Thyroid gland (tissue), 4 donors: ENCODE data around the gene BTNL8. TPM values are rescaled to one million over a fixed set of nuclear protein-coding genes. Genes with fewer than 3 reads are reported as not detected.

Source experiments
- DNase-seq, 2 donors: peaks; one replicate each; pipeline ENCODE4 v3.0.0-alpha.2; 2019
- H3K27ac ChIP-seq, 3 donors: fragments of 200-600 bp; sonication (generic); 1 replicate in 2 of 3; 2 replicates in 1 of 3; pipeline ENCODE4 v1.5.1; 2016 to 2019; ENCODE audit warnings: mild to moderate bottlenecking in 1 of 3, moderate library complexity in 1 of 3
- H3K27me3 ChIP-seq: fragments of 200-600 bp; sonication (generic); one replicate; pipeline ENCODE4 v1.5.1; 2019
- H3K36me3 ChIP-seq, 2 donors: fragments of 200-600 bp; sonication (generic); one replicate each; pipeline ENCODE4 v1.5.1; 2016 to 2019
- H3K4me1 ChIP-seq, 2 donors: fragments of 200-600 bp; sonication (generic); one replicate each; pipeline ENCODE4 v1.5.1; 2017 to 2019
- H3K4me3 ChIP-seq, 3 donors: fragments of 200-600 bp; sonication (generic); replicated peaks in 1 of 3; 1 replicate in 2 of 3; 2 replicates in 1 of 3; pipeline ENCODE4 v1.5.1; 2016; ENCODE audit warnings: mild to moderate bottlenecking in 1 of 3
- H3K9me3 ChIP-seq: fragments of 200-600 bp; sonication (generic); one replicate; pipeline ENCODE4 v1.5.1; 2017
- CTCF ChIP-seq, 6 experiments: fragments of 200-600 bp in 3 of 6; fragments of 450-650 bp in 3 of 6; sonication (generic) in 3 of 6; IDR thresholded peaks; one replicate each; pipeline ENCODE4 v1.5.1; 2016 to 2019; ENCODE audit warnings: antibody characterized with exemption in 6 of 6, mild to moderate bottlenecking in 2 of 6, inconsistent platforms in 1 of 6, moderate library complexity in 1 of 6
- POLR2A ChIP-seq, 2 donors: fragments of 450-650 bp; IDR thresholded peaks; one replicate each; pipeline ENCODE4 v1.6.1; 2017; ENCODE audit warnings: antibody characterized with exemption in 2 of 2, mild to moderate bottlenecking in 2 of 2, moderate library complexity in 1 of 2
- WGBS, 2 donors: methylation state at CpG; one replicate each; pipeline ENCODE4 v1.1.5; 2017; 5-methylcytosine and 5-hydroxymethylcytosine counted together
- intact Hi-C: fragments of 100-400 bp; cut with DNase I; formaldehyde crosslinking; loops from one replicate; pipeline ENCODE4 v1.15.1; 2023
- total RNA-seq, 4 donors: library from RNA; depleted of rRNA; stranded (reverse); fragments of >200 nt; gene quantifications; one replicate each; pipeline ENCODE4 v1.2.3, GENCODE V29; 2016

BTNL8 gene
- total RNA-seq = 1 to 10 TPM in 3 of 4 donors, under 1 TPM in 1; 0.89 to 7.1 (median 2.8) TPM

- Histone ChIP-seq H3K9me3 (no peaks in the 10 kb centered on the region), H3K27me3 (no peaks in the 10 kb centered on the region)
- 94 to 96% methylated on average over 9 of the region's 9 CpGs for WGBS, 2 donors
These were observed at the start of gene BTNL8 for GRCh38 chr5:180898621-180899246. TSS of gene BTNL8 (plus strand) at chr5:180899159. CDS start at chr5:180899311, 152 bp downstream.

GRCh38 chr5:180849827-180850226 lies 49.1 kb upstream of the BTNL8 start:
- Histone ChIP-seq H3K27ac (no peak overlapping the region), H3K36me3 (peaks cover 30 to 32% of the 10 kb centered on the region in 2 donors), H3K4me1 (no peaks in the 10 kb centered on the region), H3K4me3 (no peak overlapping the region), H3K9me3 (no peaks in the 10 kb centered on the region), H3K27me3 (no peaks in the 10 kb centered on the region)
- no peak for DNase-seq
- TF ChIP-seq CTCF (IDR thresholded peaks at IDR 0.05) (no peak), POLR2A (IDR thresholded peaks at IDR 0.05) (no peak)
- intact Hi-C loops = no loop called here
- 95 to 98% methylated on average over 4 of the region's 4 CpGs for WGBS, 2 donors

More at GRCh38 chr5:180898621-180899246, at the start of gene BTNL8:
- Histone ChIP-seq H3K36me3 (no peaks in the 10 kb centered on the region), H3K4me3 (no peak within 1 kb of the TSS), H3K4me1 (no peaks in the 10 kb centered on the region), H3K27ac (no peak within 1 kb of the TSS)
- TF ChIP-seq CTCF (IDR thresholded peaks at IDR 0.05) (no peak), POLR2A (IDR thresholded peaks at IDR 0.05) (no peak)
- intact Hi-C loops = no loop called here
- DNase-seq = no peak

GRCh38 chr5:180850434-180851078 lies 48.4 kb upstream of the BTNL8 start:
- Histone ChIP-seq H3K27me3 (no peaks in the 10 kb centered on the region), H3K4me3 (no peak overlapping the region), H3K9me3 (no peaks in the 10 kb centered on the region), H3K36me3 (peaks cover 30 to 32% of the 10 kb centered on the region in 2 donors), H3K27ac (no peak overlapping the region), H3K4me1 (peaks cover 6 to 7% of the 10 kb centered on the region in 2 donors)
- intact Hi-C loops = no loop called here
- WGBS, 2 donors = 97 to 98% methylated on average over 10 of the region's 10 CpGs
- TF ChIP-seq CTCF (IDR thresholded peaks at IDR 0.05) (no peak), POLR2A (IDR thresholded peaks at IDR 0.05) (no peak)
- DNase-seq = no peak

GRCh38 chr5:180852495-180852894 lies 46.5 kb upstream of the BTNL8 start:
- 88 to 90% methylated on average over 4 of the region's 4 CpGs for WGBS, 2 donors
- no peaks in the 10 kb centered on the region for H3K9me3 ChIP-seq
- TF ChIP-seq CTCF (IDR thresholded peaks at IDR 0.05) = no peak
- intact Hi-C loops = no loop called here
- no peaks in the 10 kb centered on the region for H3K27me3 ChIP-seq
- no peak overlapping the region for H3K4me3 ChIP-seq
- peaks cover 30 to 32% of the 10 kb centered on the region in 2 donors for H3K36me3 ChIP-seq
- no peak overlapping the region for H3K27ac ChIP-seq
- DNase-seq = no peak
- peaks cover 12 to 19% of the 10 kb centered on the region in 2 donors for H3K4me1 ChIP-seq
